ENCODE measurements around the gene STEAP3. TPM values are rescaled to one million over a fixed set of nuclear protein-coding genes. Genes with fewer than 3 reads are reported as not detected.

STEAP3 gene
- polyA plus RNA-seq, 2 of the 4 experiments (the other 2 are of a cell fraction): 23.5 to 30.2 TPM

- no peaks in the 10 kb centered on the region for H3K4me1 ChIP-seq
- no peak for FAIRE-seq
- peak; percentile 95 to 99 for ATAC-seq
- no peak overlapping the region for H3K4me3 ChIP-seq
- no peak overlapping the region for H3K4me2 ChIP-seq
- H3K27ac ChIP-seq: no peak overlapping the region
- peak; percentile 49 to 60 for DNase-seq (ENCODE audit: low read depth in 1 of 2, low spot score in 1 of 2)
- peak; percentile 92 for TF ChIP-seq SMC3 (IDR thresholded peaks at IDR 0.05)
- no peak for TF ChIP-seq BHLHE40 (IDR thresholded peaks at IDR 0.05; ENCODE audit: low read depth, low read length)
- no peak for TF ChIP-seq FOSB (CRISPR knock-in tag; IDR thresholded peaks at IDR 0.05)
- peak; percentile 84 for TF ChIP-seq CTCF (IDR thresholded peaks at IDR 0.05)
- TF ChIP-seq HOXB13 (CRISPR knock-in tag; IDR thresholded peaks at IDR 0.05; ENCODE audit: low read depth): no peak
- TF ChIP-seq CEBPB (IDR thresholded peaks at IDR 0.05): no peak
- TF ChIP-seq RAD21 (conservative IDR thresholded peaks at IDR 0.05 in 1 of 2, IDR thresholded peaks at IDR 0.05 in 1 of 2): peak; percentile 85 to 86
- ChIA-PET POLR2A (no interaction called here), CTCF (interaction anchor here (0.6 to 4.2 kb wide), 38 partner anchors 10 to 1443 kb away, joined by 3 to 49 read pairs (median 4); no protein-coding TSS in a partner anchor)
- WGBS (ENCODE audit: missing lambda C conversion rate): 34% methylated on average over 13 of the region's 13 CpGs
- H3K9me3 ChIP-seq: no peaks in the 10 kb centered on the region
Observed at GRCh38 chr2:119264781-119265692, 41.4 kb downstream of the STEAP3 start.

- WGBS (ENCODE audit: missing lambda C conversion rate): 67% methylated on average over 6 of the region's 6 CpGs
- H3K4me1 ChIP-seq: no peaks in the 10 kb centered on the region
- H3K27ac ChIP-seq: no peak overlapping the region
- no peak overlapping the region for H3K4me2 ChIP-seq
- TF ChIP-seq CBX8 (IDR thresholded peaks at IDR 0.05): no peak
- no peak for TF ChIP-seq MYC (IDR thresholded peaks at IDR 0.05; ENCODE audit: borderline replicate concordance, low read length)
- TF ChIP-seq NR3C1 (IDR thresholded peaks at IDR 0.05): no peak
- no peak for TF ChIP-seq REST (IDR thresholded peaks at IDR 0.05)
- TF ChIP-seq SMC3 (IDR thresholded peaks at IDR 0.05): no peak
- no peak for TF ChIP-seq MAX (IDR thresholded peaks at IDR 0.05)
- no peak for TF ChIP-seq TP53 (CRISPR knock-in tag; IDR thresholded peaks at IDR 0.05)
- TF ChIP-seq FOXS1 (CRISPR knock-in tag; IDR thresholded peaks at IDR 0.05): no peak
- TF ChIP-seq ATOH8 (CRISPR knock-in tag; IDR thresholded peaks at IDR 0.05; ENCODE audit: low read depth): no peak
- no peak for TF ChIP-seq HOXB13 (CRISPR knock-in tag; IDR thresholded peaks at IDR 0.05; ENCODE audit: low read depth)
- TF ChIP-seq CTCF (IDR thresholded peaks at IDR 0.05): no peak
- no peak overlapping the region for H3K4me3 ChIP-seq
- no peak for DNase-seq (ENCODE audit: low read depth in 1 of 2, low spot score in 1 of 2)
- ChIA-PET CTCF (interaction anchor here (0.6 to 4.2 kb wide), 22 partner anchors 9 to 1444 kb away, joined by 3 to 49 read pairs (median 4); no protein-coding TSS in a partner anchor), POLR2A (no interaction called here)
- ATAC-seq: no peak
- no peak for FAIRE-seq
- no peaks in the 10 kb centered on the region for H3K9me3 ChIP-seq
Observed at GRCh38 chr2:119265693-119266066, 42.0 kb downstream of the STEAP3 start.

Data from A549 (cell line).